GM12874 (cell line): ENCODE measurements around the gene ZNF804B.

Experiments
- CTCF ChIP-seq: IDR thresholded peaks from 2 replicates; pipeline ENCODE4 v1.5.1; 2011; ENCODE audit warnings: low read depth, mild to moderate bottlenecking, control low read depth, low read length, moderate library complexity; ENCODE audit not compliant: insufficient read depth

ZNF804B gene

GRCh38 chr7:88759230-88760135, at the start of gene ZNF804B:
TSS of gene ZNF804B (plus strand) at chr7:88759700. CDS start at chr7:88759977, 277 bp downstream.
- no peak for TF ChIP-seq CTCF

- TF ChIP-seq CTCF, result no peak
These were observed 23.6 kb upstream of the ZNF804B start for GRCh38 chr7:88735920-88736319.

GRCh38 chr7:88737632-88738031, 21.9 kb upstream of the ZNF804B start:
- no peak for TF ChIP-seq CTCF

- TF ChIP-seq CTCF, result no peak
These were observed 13.4 kb upstream of the ZNF804B start for GRCh38 chr7:88746126-88746525.

GRCh38 chr7:88756802-88757201, 2.7 kb upstream of the ZNF804B start:
- TF ChIP-seq CTCF, result no peak

- no peak for TF ChIP-seq CTCF
These were observed 2.1 kb upstream of the ZNF804B start for GRCh38 chr7:88757371-88757770.

- TF ChIP-seq CTCF, result no peak
These were observed 895 bp upstream of the ZNF804B start for GRCh38 chr7:88758381-88759229.
